ENCODE measurements around the gene DOCK4.
A peak's percentile ranks its signal among the peaks of the same experiment; 100 is the strongest.

Gene DOCK4

GRCh38 chr7:112188257-112188656, 17.9 kb downstream of the DOCK4 start:
- no peaks in the 10 kb centered on the region for H3K9me3 ChIP-seq (ENCODE audit: control insufficient read depth, low read length)
- H3K23ac ChIP-seq (ENCODE audit: low read length in 2 of 2): no peak overlapping the region
- no peak overlapping the region for H2AK5ac ChIP-seq (ENCODE audit: low read length, severe bottlenecking)
- 92% methylated on average over 3 of the region's 3 CpGs for WGBS
- no peak overlapping the region for H3K4me2 ChIP-seq (ENCODE audit: low read length, poor library complexity, severe bottlenecking)
- H2BK5ac ChIP-seq (ENCODE audit: low read depth, low read length, poor library complexity, severe bottlenecking): no peak overlapping the region
- peaks cover 15% of the 10 kb centered on the region for H3K4me1 ChIP-seq (ENCODE audit: control insufficient read depth, insufficient read depth, low read depth, low read length)
- H3K79me1 ChIP-seq (replicated peaks; ENCODE audit: low read length, poor library complexity, severe bottlenecking): peaks cover 21% of the 10 kb centered on the region
- no peak overlapping the region for H2BK12ac ChIP-seq (ENCODE audit: low read length in 2 of 2)
- no peaks in the 10 kb centered on the region for H3K36me3 ChIP-seq (ENCODE audit: control insufficient read depth in 1 of 2, insufficient read depth in 2 of 2, low read depth in 1 of 2, low read length in 2 of 2)
- H3K4ac ChIP-seq (ENCODE audit: low read depth in 1 of 2, low read length in 2 of 2): no peak overlapping the region
- no peak overlapping the region for H2AFZ ChIP-seq (ENCODE audit: low read depth, low read length)
- no peak overlapping the region for H2BK120ac ChIP-seq (ENCODE audit: low read depth, low read length)
- no peaks in the 10 kb centered on the region for H3K27me3 ChIP-seq (ENCODE audit: control insufficient read depth in 1 of 2, insufficient read depth in 1 of 2, low read length in 2 of 2)
- H3K14ac ChIP-seq (ENCODE audit: low read length in 2 of 2): no peak overlapping the region
- no peak overlapping the region for H2BK15ac ChIP-seq (ENCODE audit: low read depth, poor library complexity, severe bottlenecking)
- H3K27ac ChIP-seq (ENCODE audit: low read length, poor library complexity, severe bottlenecking): no peak overlapping the region
- DNase-seq: no peak
- H4K91ac ChIP-seq (ENCODE audit: low read length): no peak overlapping the region
- no peak overlapping the region for H3K18ac ChIP-seq (ENCODE audit: low read depth in 1 of 2, low read length in 2 of 2)
- H3K4me3 ChIP-seq (ENCODE audit: insufficient read depth in 1 of 2, low read depth in 1 of 2, low read length in 2 of 2): no peak overlapping the region
- H3K9ac ChIP-seq (ENCODE audit: low read length): no peak overlapping the region
- no peak overlapping the region for H4K8ac ChIP-seq (ENCODE audit: low read length)

- Histone ChIP-seq H3K27ac (ENCODE audit: low read length, poor library complexity, severe bottlenecking) (no peak overlapping the region), H2BK5ac (ENCODE audit: low read depth, low read length, poor library complexity, severe bottlenecking) (no peak overlapping the region), H2BK15ac (ENCODE audit: low read depth, poor library complexity, severe bottlenecking) (no peak overlapping the region), H3K14ac (ENCODE audit: low read length in 2 of 2) (no peak overlapping the region), H2BK12ac (ENCODE audit: low read length in 2 of 2) (no peak overlapping the region), H3K18ac (ENCODE audit: low read depth in 1 of 2, low read length in 2 of 2) (no peak overlapping the region), H2AK5ac (ENCODE audit: low read length, severe bottlenecking) (no peak overlapping the region), H3K4me3 (ENCODE audit: insufficient read depth in 1 of 2, low read depth in 1 of 2, low read length in 2 of 2) (no peak overlapping the region), H4K91ac (ENCODE audit: low read length) (no peak overlapping the region), H3K4ac (ENCODE audit: low read depth in 1 of 2, low read length in 2 of 2) (no peak overlapping the region), H3K9me3 (ENCODE audit: control insufficient read depth, low read length) (no peaks in the 10 kb centered on the region), H3K79me1 (replicated peaks; ENCODE audit: low read length, poor library complexity, severe bottlenecking) (peaks cover 18% of the 10 kb centered on the region), H3K9ac (ENCODE audit: low read length) (no peak overlapping the region), H3K4me2 (ENCODE audit: low read length, poor library complexity, severe bottlenecking) (no peak overlapping the region), H3K27me3 (ENCODE audit: control insufficient read depth in 1 of 2, insufficient read depth in 1 of 2, low read length in 2 of 2) (no peaks in the 10 kb centered on the region), H4K8ac (ENCODE audit: low read length) (no peak overlapping the region), H3K23ac (ENCODE audit: low read length in 2 of 2) (no peak overlapping the region), H3K4me1 (ENCODE audit: control insufficient read depth, insufficient read depth, low read depth, low read length) (peaks cover 17% of the 10 kb centered on the region), H3K36me3 (ENCODE audit: control insufficient read depth in 1 of 2, insufficient read depth in 2 of 2, low read depth in 1 of 2, low read length in 2 of 2) (no peaks in the 10 kb centered on the region), H2AFZ (ENCODE audit: low read depth, low read length) (no peak overlapping the region), H2BK120ac (ENCODE audit: low read depth, low read length) (no peak overlapping the region)
- DNase-seq: no peak
- no CpG with 5 or more reads among the region's 1 CpG for WGBS
These were observed 19.9 kb downstream of the DOCK4 start for GRCh38 chr7:112186300-112186699.

GRCh38 chr7:112185005-112185834, 21.0 kb downstream of the DOCK4 start:
- 89% methylated on average over 3 of the region's 4 CpGs for WGBS
- no peak overlapping the region for H3K23ac ChIP-seq (ENCODE audit: low read length in 2 of 2)
- H3K4ac ChIP-seq (ENCODE audit: low read depth in 1 of 2, low read length in 2 of 2): no peak overlapping the region
- no peak overlapping the region for H2AFZ ChIP-seq (ENCODE audit: low read depth, low read length)
- no peak overlapping the region for H4K8ac ChIP-seq (ENCODE audit: low read length)
- no peaks in the 10 kb centered on the region for H3K9me3 ChIP-seq (ENCODE audit: control insufficient read depth, low read length)
- H2BK5ac ChIP-seq (ENCODE audit: low read depth, low read length, poor library complexity, severe bottlenecking): no peak overlapping the region
- no peaks in the 10 kb centered on the region for H3K27me3 ChIP-seq (ENCODE audit: control insufficient read depth in 1 of 2, insufficient read depth in 1 of 2, low read length in 2 of 2)
- H3K4me1 ChIP-seq (ENCODE audit: control insufficient read depth, insufficient read depth, low read depth, low read length): peaks cover 11% of the 10 kb centered on the region
- no peak overlapping the region for H3K9ac ChIP-seq (ENCODE audit: low read length)
- H2AK5ac ChIP-seq (ENCODE audit: low read length, severe bottlenecking): no peak overlapping the region
- H3K14ac ChIP-seq (ENCODE audit: low read length in 2 of 2): peak overlapping the region in 1 of 2 experiments; percentile 26
- DNase-seq: no peak
- peak overlapping the region; percentile 43 for H4K91ac ChIP-seq (ENCODE audit: low read length)
- H3K79me1 ChIP-seq (replicated peaks; ENCODE audit: low read length, poor library complexity, severe bottlenecking): peaks cover 19% of the 10 kb centered on the region
- no peak overlapping the region for H2BK120ac ChIP-seq (ENCODE audit: low read depth, low read length)
- H3K36me3 ChIP-seq (ENCODE audit: control insufficient read depth in 1 of 2, insufficient read depth in 2 of 2, low read depth in 1 of 2, low read length in 2 of 2): no peaks in the 10 kb centered on the region
- peak overlapping the region in 1 of 2 experiments; percentile 68 for H2BK12ac ChIP-seq (ENCODE audit: low read length in 2 of 2)
- no peak overlapping the region for H3K4me3 ChIP-seq (ENCODE audit: insufficient read depth in 1 of 2, low read depth in 1 of 2, low read length in 2 of 2)
- no peak overlapping the region for H3K4me2 ChIP-seq (ENCODE audit: low read length, poor library complexity, severe bottlenecking)
- H3K27ac ChIP-seq (ENCODE audit: low read length, poor library complexity, severe bottlenecking): no peak overlapping the region
- H2BK15ac ChIP-seq (ENCODE audit: low read depth, poor library complexity, severe bottlenecking): no peak overlapping the region
- peak overlapping the region in 1 of 2 experiments; percentile 70 for H3K18ac ChIP-seq (ENCODE audit: low read depth in 1 of 2, low read length in 2 of 2)

GRCh38 chr7:112184455-112184854, 21.7 kb downstream of the DOCK4 start:
- Histone ChIP-seq H3K9me3 (ENCODE audit: control insufficient read depth, low read length) (no peaks in the 10 kb centered on the region), H2BK120ac (ENCODE audit: low read depth, low read length) (no peak overlapping the region), H3K4me1 (ENCODE audit: control insufficient read depth, insufficient read depth, low read depth, low read length) (peaks cover 9% of the 10 kb centered on the region), H3K4me3 (ENCODE audit: insufficient read depth in 1 of 2, low read depth in 1 of 2, low read length in 2 of 2) (no peak overlapping the region), H2BK12ac (ENCODE audit: low read length in 2 of 2) (no peak overlapping the region), H3K14ac (ENCODE audit: low read length in 2 of 2) (no peak overlapping the region), H3K4me2 (ENCODE audit: low read length, poor library complexity, severe bottlenecking) (no peak overlapping the region), H2AK5ac (ENCODE audit: low read length, severe bottlenecking) (no peak overlapping the region), H4K8ac (ENCODE audit: low read length) (no peak overlapping the region), H3K27me3 (ENCODE audit: control insufficient read depth in 1 of 2, insufficient read depth in 1 of 2, low read length in 2 of 2) (no peaks in the 10 kb centered on the region), H3K27ac (ENCODE audit: low read length, poor library complexity, severe bottlenecking) (no peak overlapping the region), H3K36me3 (ENCODE audit: control insufficient read depth in 1 of 2, insufficient read depth in 2 of 2, low read depth in 1 of 2, low read length in 2 of 2) (no peaks in the 10 kb centered on the region), H2BK5ac (ENCODE audit: low read depth, low read length, poor library complexity, severe bottlenecking) (no peak overlapping the region), H4K91ac (ENCODE audit: low read length) (no peak overlapping the region), H3K9ac (ENCODE audit: low read length) (no peak overlapping the region), H3K18ac (ENCODE audit: low read depth in 1 of 2, low read length in 2 of 2) (no peak overlapping the region), H3K23ac (ENCODE audit: low read length in 2 of 2) (no peak overlapping the region), H3K4ac (ENCODE audit: low read depth in 1 of 2, low read length in 2 of 2) (no peak overlapping the region), H3K79me1 (replicated peaks; ENCODE audit: low read length, poor library complexity, severe bottlenecking) (peaks cover 20% of the 10 kb centered on the region), H2BK15ac (ENCODE audit: low read depth, poor library complexity, severe bottlenecking) (no peak overlapping the region), H2AFZ (ENCODE audit: low read depth, low read length) (no peak overlapping the region)
- WGBS: 93% methylated on average over 2 of the region's 2 CpGs
- no peak for DNase-seq
